ENCODE results near the gene CXCL1. TPM values are rescaled to one million over a fixed set of nuclear protein-coding genes. Genes with fewer than 3 reads are reported as not detected.

Gene CXCL1
- total and polyA plus RNA-seq, 7 donors, result 0.26 to 4.2 (median 1.6) TPM

DNA sequence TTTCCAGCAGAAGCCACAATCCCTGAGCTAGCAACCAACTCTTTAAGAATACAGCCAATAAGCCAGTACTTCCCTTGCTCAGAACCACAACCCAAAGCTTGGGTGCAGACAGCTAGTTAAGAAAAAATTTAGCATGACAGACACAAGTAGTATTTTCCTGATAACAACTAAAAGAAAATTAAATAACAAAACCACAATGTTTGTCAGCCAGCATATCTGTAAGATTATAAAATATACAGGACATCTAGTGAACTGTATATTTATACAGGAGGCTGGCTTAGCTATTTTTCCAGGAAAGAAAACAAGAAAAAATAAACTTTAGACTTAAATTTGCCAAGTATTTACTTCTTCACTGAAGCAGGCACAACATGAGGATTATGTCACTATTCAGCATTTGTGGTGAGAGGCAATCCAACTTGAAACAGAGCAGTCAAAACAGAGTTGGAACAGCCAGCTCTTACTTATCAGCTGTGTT is 9.5 kb upstream of the CXCL1 start:
- Histone ChIP-seq H3K36me3 (ENCODE audit: insufficient read depth in 1 of 2, low read depth in 1 of 2) (no peaks in the 10 kb centered on the region), H3K4me1 (no peaks in the 10 kb centered on the region), H3K27ac (no peak overlapping the region), H3K4me3 (no peak overlapping the region), H3K27me3 (ENCODE audit: insufficient read depth in 3 of 3, low read length in 2 of 3) (no peaks in the 10 kb centered on the region), H3K9me3 (no peaks in the 10 kb centered on the region)
- TF ChIP-seq, protein P1, sequence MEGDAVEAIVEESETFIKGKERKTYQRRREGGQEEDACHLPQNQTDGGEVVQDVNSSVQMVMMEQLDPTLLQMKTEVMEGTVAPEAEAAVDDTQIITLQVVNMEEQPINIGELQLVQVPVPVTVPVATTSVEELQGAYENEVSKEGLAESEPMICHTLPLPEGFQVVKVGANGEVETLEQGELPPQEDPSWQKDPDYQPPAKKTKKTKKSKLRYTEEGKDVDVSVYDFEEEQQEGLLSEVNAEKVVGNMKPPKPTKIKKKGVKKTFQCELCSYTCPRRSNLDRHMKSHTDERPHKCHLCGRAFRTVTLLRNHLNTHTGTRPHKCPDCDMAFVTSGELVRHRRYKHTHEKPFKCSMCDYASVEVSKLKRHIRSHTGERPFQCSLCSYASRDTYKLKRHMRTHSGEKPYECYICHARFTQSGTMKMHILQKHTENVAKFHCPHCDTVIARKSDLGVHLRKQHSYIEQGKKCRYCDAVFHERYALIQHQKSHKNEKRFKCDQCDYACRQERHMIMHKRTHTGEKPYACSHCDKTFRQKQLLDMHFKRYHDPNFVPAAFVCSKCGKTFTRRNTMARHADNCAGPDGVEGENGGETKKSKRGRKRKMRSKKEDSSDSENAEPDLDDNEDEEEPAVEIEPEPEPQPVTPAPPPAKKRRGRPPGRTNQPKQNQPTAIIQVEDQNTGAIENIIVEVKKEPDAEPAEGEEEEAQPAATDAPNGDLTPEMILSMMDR (IDR thresholded peaks at IDR 0.05), result no peak
- DNase-seq (no peak), ATAC-seq (no peak)
- intact Hi-C loops (cut with DNase I), result loop anchor here in 1 of 2 donors (5.0 kb wide), 1 partner anchor 197 kb away; no protein-coding TSS in a partner anchor

DNA sequence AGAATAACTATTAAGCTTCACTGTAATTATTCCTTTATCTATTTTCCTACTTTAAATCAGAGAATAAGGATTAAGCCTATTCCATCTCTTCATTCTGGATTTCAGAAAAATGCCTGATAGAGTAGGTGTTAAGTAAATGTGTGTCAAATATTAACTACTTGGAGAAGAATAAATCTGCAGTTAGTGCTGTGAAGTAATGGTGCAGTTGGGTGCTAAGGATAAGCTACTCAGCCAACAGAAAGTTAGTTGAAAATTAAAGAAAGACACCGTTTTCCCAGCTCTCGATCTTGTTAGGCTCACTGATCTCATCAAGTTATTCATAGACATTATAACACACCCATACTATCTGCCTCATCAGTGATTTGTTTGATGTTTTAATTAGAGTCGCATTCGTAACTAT is 9.0 kb upstream of the CXCL1 start:
- no peaks in the 10 kb centered on the region for H3K4me1 ChIP-seq
- H3K36me3 ChIP-seq (ENCODE audit: insufficient read depth in 1 of 2, low read depth in 1 of 2), result no peaks in the 10 kb centered on the region
- no peak overlapping the region for H3K4me3 ChIP-seq
- H3K27ac ChIP-seq, result no peak overlapping the region
- no peaks in the 10 kb centered on the region for H3K27me3 ChIP-seq (ENCODE audit: insufficient read depth in 3 of 3, low read length in 2 of 3)
- no peak for DNase-seq
- no peaks in the 10 kb centered on the region for H3K9me3 ChIP-seq
- TF ChIP-seq, protein P1 (IDR thresholded peaks at IDR 0.05), result no peak
- 45 to 57% (median 51%) methylated on average over 4 of the region's 4 CpGs for WGBS, 3 donors
- intact Hi-C loops (cut with DNase I), result loop anchor here in 1 of 2 donors (5.0 kb wide), 1 partner anchor 198 kb away; no protein-coding TSS in a partner anchor
- ATAC-seq, result no peak

DNA sequence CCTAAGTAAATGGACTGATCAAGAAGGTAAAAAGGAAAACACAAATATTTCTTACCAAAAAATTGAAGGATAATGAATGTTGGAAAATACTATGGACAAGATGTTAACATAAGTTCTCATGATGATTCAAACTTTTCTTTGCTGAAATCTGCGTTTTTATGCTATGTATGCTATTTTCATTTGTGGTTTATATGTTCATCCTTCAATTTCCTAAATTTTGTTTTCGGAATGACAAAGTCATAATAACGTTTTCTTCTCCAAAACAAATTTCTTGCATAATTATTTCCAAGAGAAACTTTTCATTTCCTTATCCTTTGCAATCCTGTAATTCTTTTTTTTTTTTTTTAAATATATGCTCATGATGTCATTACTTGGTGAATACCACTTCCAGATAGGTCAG is 8.3 kb upstream of the CXCL1 start:
- intact Hi-C loops (cut with DNase I), result loop anchor here in 1 of 2 donors (5.0 kb wide), 1 partner anchor 199 kb away; no protein-coding TSS in a partner anchor
- 73 to 83% (median 76%) methylated on average over 3 of the region's 3 CpGs for WGBS, 3 donors
- Histone ChIP-seq H3K4me1 (no peaks in the 10 kb centered on the region), H3K27me3 (ENCODE audit: insufficient read depth in 3 of 3, low read length in 2 of 3) (no peaks in the 10 kb centered on the region), H3K36me3 (ENCODE audit: insufficient read depth in 1 of 2, low read depth in 1 of 2) (no peaks in the 10 kb centered on the region), H3K27ac (no peak overlapping the region), H3K4me3 (no peak overlapping the region), H3K9me3 (no peaks in the 10 kb centered on the region)
- DNase-seq (no peak), ATAC-seq (no peak)
- TF ChIP-seq, protein P1 (IDR thresholded peaks at IDR 0.05), result no peak

DNA sequence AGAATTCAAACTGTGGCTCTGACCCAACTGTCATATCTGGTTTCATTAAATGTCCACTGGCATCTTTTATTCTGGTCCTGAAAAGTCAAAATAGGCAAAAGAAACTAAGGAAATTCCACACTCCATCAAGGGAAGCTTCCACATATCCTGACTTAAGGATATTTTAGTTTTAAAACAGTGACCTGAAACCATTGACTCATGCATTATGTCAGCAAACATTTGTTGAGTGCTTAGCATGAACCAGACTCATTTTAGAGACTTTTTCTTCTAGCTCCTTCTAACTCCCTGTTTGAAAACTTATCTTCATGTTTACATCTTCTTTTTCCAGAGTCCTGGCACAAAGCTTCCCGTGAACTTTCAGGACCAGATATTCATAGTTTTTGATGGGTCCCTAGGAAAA is 6.9 kb upstream of the CXCL1 start:
- Histone ChIP-seq H3K4me1 (no peaks in the 10 kb centered on the region), H3K27me3 (ENCODE audit: insufficient read depth in 3 of 3, low read length in 2 of 3) (no peaks in the 10 kb centered on the region), H3K27ac (no peak overlapping the region), H3K36me3 (ENCODE audit: insufficient read depth in 1 of 2, low read depth in 1 of 2) (no peaks in the 10 kb centered on the region), H3K4me3 (no peak overlapping the region), H3K9me3 (no peaks in the 10 kb centered on the region)
- WGBS, 3 donors, result 89 to 94% (median 94%) methylated on average over 1 of the region's 1 CpG
- DNase-seq (no peak), ATAC-seq (no peak)
- TF ChIP-seq, protein P1 (IDR thresholded peaks at IDR 0.05), result no peak
- intact Hi-C loops (cut with DNase I), result loop anchor here in 1 of 2 donors (5.0 kb wide), 1 partner anchor 200 kb away; no protein-coding TSS in a partner anchor

DNA sequence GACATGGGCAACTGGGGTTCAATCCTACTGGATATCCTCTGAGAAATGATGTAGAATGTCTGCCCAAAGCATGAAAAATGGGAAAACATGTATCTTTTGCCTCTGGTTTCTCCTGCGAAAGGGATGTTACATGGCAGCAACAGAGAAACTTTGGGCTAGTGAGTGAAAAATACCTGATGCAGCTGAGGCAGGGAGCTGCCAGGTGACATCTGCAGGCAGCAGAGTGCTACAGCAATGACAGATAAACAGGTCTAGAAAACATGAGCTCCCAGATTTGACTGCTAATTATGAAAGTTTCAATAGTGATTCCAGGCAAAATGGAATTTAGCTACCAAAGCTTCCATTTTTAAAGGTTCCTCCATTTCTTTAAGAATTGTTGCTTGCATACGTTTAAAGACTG is 4.8 kb upstream of the CXCL1 start:
- H3K27ac ChIP-seq, result no peak overlapping the region
- no peak for ATAC-seq
- no peak overlapping the region for H3K4me3 ChIP-seq
- no peaks in the 10 kb centered on the region for H3K36me3 ChIP-seq (ENCODE audit: insufficient read depth in 1 of 2, low read depth in 1 of 2)
- 35 to 67% (median 58%) methylated on average over 2 of the region's 2 CpGs for WGBS, 3 donors
- intact Hi-C loops (cut with DNase I), result loop anchor here in 1 of 2 donors (5.0 kb wide), 1 partner anchor 202 kb away; no protein-coding TSS in a partner anchor
- DNase-seq, result no peak
- peaks cover 0 to 7% (median 5%) of the 10 kb centered on the region in 3 donors for H3K27me3 ChIP-seq (ENCODE audit: insufficient read depth in 3 of 3, low read length in 2 of 3)
- H3K9me3 ChIP-seq, result no peaks in the 10 kb centered on the region
- no peaks in the 10 kb centered on the region for H3K4me1 ChIP-seq
- TF ChIP-seq, protein P1 (IDR thresholded peaks at IDR 0.05), result peak; percentile 26
